GM20431 (cell line): ENCODE data around the gene TMEM255B.
"Not testable (repeated sequence)": the region's sequence is repeated elsewhere in the genome, so short reads cannot be mapped to it uniquely, and the experiment has no call there.

Experiments
- in situ Hi-C: fragments of 300-500 bp; cut with MseI, MboI; formaldehyde crosslinking; loops from one replicate; pipeline ENCODE4 v1.15.0; 2020; ENCODE audit warnings: low sequenced_read_pairs; ENCODE audit not compliant: unreplicated experiment

TMEM255B gene

GRCh38 chr13:113748101-113748861 is 10.7 kb upstream of the TMEM255B start:
- in situ Hi-C loops = no loop called here

- in situ Hi-C loops = no loop called here
These were observed 10.1 kb upstream of the TMEM255B start for GRCh38 chr13:113748862-113749451.

- in situ Hi-C loops = no loop called here
These were observed 9.5 kb upstream of the TMEM255B start for GRCh38 chr13:113749507-113749906.

GRCh38 chr13:113749967-113750366 is 9.1 kb upstream of the TMEM255B start:
- in situ Hi-C loops = no loop called here

- in situ Hi-C loops = no loop called here
These were observed 8.2 kb upstream of the TMEM255B start for GRCh38 chr13:113750554-113751399.

- in situ Hi-C loops = no loop called here
These were observed 7.5 kb upstream of the TMEM255B start for GRCh38 chr13:113751491-113751890.

GRCh38 chr13:113752211-113752986 is 6.6 kb upstream of the TMEM255B start:
- in situ Hi-C loops = not testable (repeated sequence)

- in situ Hi-C loops = no loop called here
These were observed 5.9 kb upstream of the TMEM255B start for GRCh38 chr13:113753171-113753570.

GRCh38 chr13:113754242-113754641 is 4.8 kb upstream of the TMEM255B start:
- in situ Hi-C loops = no loop called here

GRCh38 chr13:113754691-113755090 is 4.3 kb upstream of the TMEM255B start:
- in situ Hi-C loops = no loop called here

GRCh38 chr13:113756441-113757097 is 2.5 kb upstream of the TMEM255B start:
- in situ Hi-C loops = no loop called here

- in situ Hi-C loops = no loop called here
These were observed 605 bp downstream of the TMEM255B start for GRCh38 chr13:113759525-113760137.

- in situ Hi-C loops = no loop called here
These were observed 2.1 kb downstream of the TMEM255B start for GRCh38 chr13:113761136-113761535.

- in situ Hi-C loops = no loop called here
These were observed 3.0 kb downstream of the TMEM255B start for GRCh38 chr13:113762075-113762474.

GRCh38 chr13:113762538-113762937 is 3.5 kb downstream of the TMEM255B start:
- in situ Hi-C loops = no loop called here

- in situ Hi-C loops = no loop called here
These were observed 4.2 kb downstream of the TMEM255B start for GRCh38 chr13:113763254-113763653.

GRCh38 chr13:113763961-113764792 is 5.2 kb downstream of the TMEM255B start:
- in situ Hi-C loops = no loop called here

GRCh38 chr13:113764793-113765563 is 6.0 kb downstream of the TMEM255B start:
- in situ Hi-C loops = no loop called here
